GM18499 (cell line): ENCODE data around the gene LRFN5.
"Not testable (repeated sequence)": the region's sequence is repeated elsewhere in the genome, so short reads cannot be mapped to it uniquely, and the experiment has no call there.

ENCODE experiments used
- ATAC-seq: cut with Tn5 transposase; IDR thresholded peaks from one replicate; pipeline ENCODE4 v1.9.1; 2021; ENCODE audit warnings: moderate number of reproducible peaks; ENCODE audit not compliant: insufficient read depth, unreplicated experiment

Gene LRFN5

GRCh38 chr14:41606532-41607303, at the start of gene LRFN5:
LRFN5 (plus strand) TSS chr14:41606876.
- no peak for ATAC-seq

- ATAC-seq = no peak
Observed at GRCh38 chr14:41558490-41558889, 48.2 kb upstream of the LRFN5 start.

GRCh38 chr14:41566864-41567263, 39.8 kb upstream of the LRFN5 start:
- ATAC-seq = not testable (repeated sequence)

- no peak for ATAC-seq
Observed at GRCh38 chr14:41568979-41569378, 37.7 kb upstream of the LRFN5 start.

GRCh38 chr14:41570415-41571155, 36.1 kb upstream of the LRFN5 start:
- no peak for ATAC-seq

GRCh38 chr14:41586237-41586636, 20.4 kb upstream of the LRFN5 start:
- ATAC-seq = no peak

- ATAC-seq = no peak
Observed at GRCh38 chr14:41597647-41598046, 9.0 kb upstream of the LRFN5 start.

- not testable (repeated sequence) for ATAC-seq
Observed at GRCh38 chr14:41599805-41600385, 6.8 kb upstream of the LRFN5 start.

GRCh38 chr14:41604721-41605531, 1.8 kb upstream of the LRFN5 start:
- no peak for ATAC-seq

GRCh38 chr14:41605550-41606281, 960 bp upstream of the LRFN5 start:
- ATAC-seq = no peak

- ATAC-seq = no peak
Observed at GRCh38 chr14:41606282-41606531, 469 bp upstream of the LRFN5 start.

GRCh38 chr14:41607304-41607775, 664 bp downstream of the LRFN5 start:
- ATAC-seq = no peak

GRCh38 chr14:41607966-41608663, 1.4 kb downstream of the LRFN5 start:
- no peak for ATAC-seq

- ATAC-seq = no peak
Observed at GRCh38 chr14:41608681-41609390, 2.2 kb downstream of the LRFN5 start.

GRCh38 chr14:41609704-41610183, 3.1 kb downstream of the LRFN5 start:
- no peak for ATAC-seq

GRCh38 chr14:41615011-41615595, 8.4 kb downstream of the LRFN5 start:
- ATAC-seq = no peak

GRCh38 chr14:41623736-41624135, 17.1 kb downstream of the LRFN5 start:
- ATAC-seq = no peak

GRCh38 chr14:41629876-41630275, 23.2 kb downstream of the LRFN5 start:
- ATAC-seq = no peak
